UCSD-AML1 (cell line): Measurements from ENCODE around the gene HES2.
"Not testable (repeated sequence)": the region's sequence is repeated elsewhere in the genome, so short reads cannot be mapped to it uniquely, and the experiment has no call there.

ENCODE experiments used
- DNase-seq: peaks from one replicate; lab custom pipeline; 2025; ENCODE audit not compliant: unreplicated experiment; lab: John Stamatoyannopoulos, UW

Gene HES2

GRCh38 chr1:6419397-6419803 is 319 bp downstream of the HES2 start:
- DNase-seq: no peak

DNA sequence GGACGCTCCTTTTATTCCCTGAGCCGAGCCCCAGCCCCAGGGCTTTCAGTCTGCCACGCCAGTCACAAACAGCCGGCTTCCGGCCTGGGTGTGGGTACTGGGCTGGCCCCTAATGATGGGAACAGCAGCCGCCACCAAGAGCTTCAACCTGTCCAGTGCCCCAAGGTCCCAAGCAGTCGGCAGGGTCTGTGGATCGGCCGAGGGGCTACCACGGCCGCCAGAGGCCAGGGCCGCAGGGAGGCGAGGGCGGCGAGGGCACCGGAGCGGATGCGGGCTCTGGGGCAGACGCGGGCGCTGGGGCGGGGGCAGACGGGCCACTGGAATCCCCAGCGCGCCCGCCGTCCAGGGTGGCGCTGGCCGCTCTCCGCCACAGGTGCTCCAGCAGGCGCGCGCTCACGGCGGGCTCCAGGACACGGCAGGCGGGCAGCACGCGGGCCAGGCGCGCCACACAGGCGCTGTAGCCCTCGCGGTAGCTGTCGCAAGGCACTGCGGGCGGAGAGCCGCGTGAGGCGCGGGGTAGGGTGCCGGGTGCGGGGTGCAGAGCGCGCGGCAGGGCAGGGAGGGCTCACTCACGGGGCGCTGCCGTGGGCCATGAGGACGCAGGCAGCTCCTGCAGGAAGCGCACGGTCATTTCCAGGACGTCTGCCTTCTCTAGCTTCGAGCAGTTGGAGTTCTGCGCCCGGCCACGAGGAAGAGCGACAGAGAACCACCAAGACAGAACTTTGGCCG is 887 bp downstream of the HES2 start:
- no peak for DNase-seq

DNA sequence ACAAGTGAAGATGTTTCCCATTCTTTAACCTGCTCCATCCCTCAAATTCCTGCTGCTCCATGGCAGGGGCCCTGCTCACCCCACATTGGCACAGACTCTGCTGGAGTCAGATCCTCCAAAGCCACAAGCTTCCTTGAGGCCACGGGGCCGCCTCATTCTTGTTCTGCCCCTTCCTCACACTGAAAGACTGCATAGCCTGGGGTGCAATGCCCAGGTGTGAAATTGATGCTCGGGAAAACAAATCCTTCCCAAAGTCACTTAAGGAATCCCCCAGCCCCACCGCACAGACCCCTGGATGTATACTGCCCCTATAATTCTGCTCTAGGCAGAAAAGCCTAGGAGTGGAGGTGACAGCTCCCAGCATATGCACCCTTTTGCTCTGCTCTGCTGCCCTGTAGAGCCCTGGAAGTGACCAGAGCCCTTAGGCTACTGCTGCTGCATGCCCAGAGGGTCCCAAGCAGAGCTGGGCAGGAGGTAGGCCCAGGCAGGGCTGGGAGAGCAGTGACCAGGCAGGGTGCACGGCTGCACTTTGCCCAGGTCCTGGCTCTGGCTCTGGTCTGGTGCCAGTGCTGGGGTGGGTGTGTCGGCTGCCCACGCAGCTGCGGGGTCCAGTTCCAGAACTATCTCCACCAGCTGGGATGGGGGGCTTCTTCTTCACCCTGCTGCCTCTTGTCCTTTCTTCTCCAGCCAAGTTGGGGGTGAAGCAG is 1.6 kb downstream of the HES2 start:
- no peak for DNase-seq

DNA sequence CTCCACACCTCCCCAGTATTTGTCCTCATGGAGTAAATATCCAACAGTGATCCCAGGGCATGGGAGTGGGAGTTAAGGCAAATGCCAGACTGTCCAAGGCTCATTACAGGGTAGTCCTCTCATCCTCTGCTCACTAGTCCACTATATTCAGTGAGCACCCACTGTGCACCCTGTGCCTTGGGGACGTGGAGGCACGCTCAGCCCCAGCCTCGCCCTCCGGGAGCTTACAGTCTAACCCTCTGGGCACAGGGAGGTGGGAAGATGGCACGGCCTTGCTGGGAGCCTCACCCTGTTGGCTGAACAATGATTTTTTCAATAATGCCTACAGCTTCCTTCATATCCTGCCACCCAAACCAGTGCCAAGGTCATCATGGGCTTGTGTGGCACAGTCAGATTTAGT is 2.8 kb downstream of the HES2 start:
- no peak for DNase-seq

DNA sequence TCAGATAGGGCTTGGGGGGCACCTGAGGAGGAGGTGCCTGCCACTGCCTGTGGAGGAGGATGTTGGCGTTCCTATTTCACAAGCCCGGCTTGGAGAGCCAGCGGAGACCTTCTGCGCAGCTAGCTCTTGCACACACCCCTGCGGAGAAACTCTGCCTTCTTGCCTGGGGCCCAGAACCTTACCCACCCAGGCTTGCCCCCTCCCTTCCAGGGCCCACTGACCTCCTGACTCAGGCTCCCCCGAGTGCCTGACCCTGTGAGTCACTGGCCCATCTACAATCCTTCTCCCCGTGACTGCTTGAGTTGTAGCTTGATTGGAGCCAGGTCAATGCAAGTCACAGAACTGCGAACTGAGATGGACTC is 3.4 kb downstream of the HES2 start:
- DNase-seq: no peak

DNA sequence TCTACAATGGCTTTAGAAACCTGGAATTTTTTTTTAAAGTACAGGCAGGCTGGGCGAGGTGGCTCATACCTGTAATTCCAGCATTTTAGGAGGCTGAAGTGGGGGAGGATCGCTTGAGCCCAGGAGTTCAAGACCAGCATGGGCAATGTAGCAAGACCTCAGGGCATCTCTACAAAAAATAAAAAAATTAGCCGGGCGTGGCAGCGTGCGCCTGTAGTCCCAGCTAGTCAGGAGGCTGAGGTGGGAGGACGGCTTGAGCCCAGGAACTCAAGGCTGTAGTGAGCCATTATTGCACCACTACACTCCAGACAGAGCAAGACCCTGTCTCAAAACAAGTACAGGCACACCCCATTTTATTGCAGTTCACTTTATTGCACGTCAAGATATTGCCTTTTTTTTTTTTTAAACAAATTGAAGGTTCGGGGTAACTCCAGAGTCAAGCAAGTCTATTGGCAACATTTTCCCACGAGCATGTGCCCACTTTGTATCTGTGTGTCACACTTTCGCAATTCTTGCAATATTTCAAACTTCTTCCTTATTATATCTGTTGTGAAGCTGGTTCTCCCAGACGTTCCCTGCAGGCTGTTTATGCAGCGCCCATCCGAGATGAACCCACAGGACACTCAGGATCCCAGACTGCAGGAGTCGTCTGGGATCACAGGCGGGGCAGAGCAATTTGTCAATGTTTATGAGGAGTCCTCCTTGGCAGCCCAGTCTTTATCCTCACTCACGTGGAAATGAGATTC is 4.7 kb downstream of the HES2 start:
- no peak for DNase-seq

DNA sequence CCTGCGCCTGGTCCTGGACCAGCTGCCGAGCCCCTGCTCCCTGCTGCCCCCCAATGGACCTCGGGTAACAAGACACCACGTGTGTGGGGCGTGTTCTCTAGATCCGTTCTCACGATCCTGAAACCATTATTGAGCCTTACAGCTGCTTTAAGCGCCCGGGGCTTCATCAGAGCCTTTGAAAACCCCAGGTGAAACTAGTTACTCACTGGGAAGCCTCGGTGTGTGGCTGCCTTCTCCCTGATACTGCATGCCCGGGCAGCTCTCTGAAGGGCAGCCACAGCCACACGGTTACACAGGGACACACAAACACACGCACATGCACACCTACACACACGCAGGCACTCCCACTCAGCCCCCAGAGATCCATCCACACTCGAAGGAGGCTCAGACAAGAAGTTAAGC is 5.3 kb downstream of the HES2 start:
- peak; percentile 53 for DNase-seq

DNA sequence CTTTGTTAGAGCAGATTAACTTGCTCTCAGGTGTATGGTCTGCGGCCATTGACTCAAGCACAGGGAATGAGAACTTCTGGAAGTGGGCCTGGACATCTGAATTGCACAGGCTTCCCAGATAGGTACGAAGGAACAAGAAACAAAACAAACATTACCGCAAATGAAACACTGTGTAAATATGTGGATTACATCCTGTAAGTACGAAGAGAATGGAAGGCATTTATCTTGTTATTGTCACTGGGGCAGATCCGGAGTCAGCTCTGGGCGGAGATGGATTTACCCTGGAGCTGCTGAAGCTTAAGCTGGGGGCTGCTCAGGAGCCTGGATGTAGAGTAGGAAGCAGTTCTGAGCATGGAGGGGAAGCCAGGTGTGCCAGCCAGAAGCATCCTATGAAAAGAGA is 6.8 kb downstream of the HES2 start:
- DNase-seq: no peak

DNA sequence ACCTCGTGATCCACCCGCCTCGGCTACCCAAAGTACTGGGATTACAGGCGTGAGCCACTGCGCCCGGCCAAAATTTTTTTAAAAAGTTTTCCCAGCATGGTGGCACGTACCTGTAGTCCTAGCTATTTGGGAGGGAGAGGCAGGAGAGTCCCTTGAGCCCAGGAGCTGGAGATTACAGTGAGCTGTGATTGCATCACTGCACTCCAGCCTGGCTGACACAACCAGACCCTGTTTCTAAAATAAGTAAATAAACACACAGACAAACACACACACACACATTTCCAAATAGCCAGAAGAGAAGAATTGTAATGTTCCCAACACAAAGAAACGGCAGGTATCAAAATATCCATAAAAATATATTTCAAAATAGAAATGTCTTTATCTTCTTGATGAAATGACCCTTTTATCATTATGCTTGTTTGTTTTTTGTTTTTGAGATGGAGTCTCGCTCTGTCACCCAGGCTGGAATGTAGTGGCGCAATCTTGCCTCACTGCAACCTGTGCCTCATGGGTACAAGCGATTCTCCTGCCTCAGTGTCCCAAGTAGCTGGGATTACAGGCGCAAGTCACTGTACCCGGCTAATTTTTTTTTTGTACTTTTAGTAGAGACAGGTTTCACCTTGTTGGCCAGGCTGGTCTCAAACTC is 9.3 kb downstream of the HES2 start:
- DNase-seq: no peak

DNA sequence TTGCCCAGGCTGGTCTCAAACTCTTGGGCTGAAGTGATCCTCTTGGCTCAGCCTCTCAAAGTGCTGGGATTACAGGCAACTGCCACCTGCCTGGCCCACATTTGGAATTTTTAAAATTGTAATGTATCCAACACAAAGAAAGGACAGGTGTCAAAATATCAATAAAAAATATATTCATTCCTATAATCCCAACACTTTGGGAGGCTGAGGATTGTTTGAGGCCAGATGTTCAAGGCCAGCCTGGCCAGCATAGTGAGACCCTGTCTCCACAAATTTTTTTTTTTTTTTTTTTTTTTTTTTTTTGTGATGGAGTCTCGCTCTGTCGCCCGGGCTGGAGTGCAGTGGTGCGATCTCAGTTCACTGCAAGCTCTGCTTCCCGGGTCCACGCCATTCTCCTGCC is 10.0 kb downstream of the HES2 start:
- no peak for DNase-seq

DNA sequence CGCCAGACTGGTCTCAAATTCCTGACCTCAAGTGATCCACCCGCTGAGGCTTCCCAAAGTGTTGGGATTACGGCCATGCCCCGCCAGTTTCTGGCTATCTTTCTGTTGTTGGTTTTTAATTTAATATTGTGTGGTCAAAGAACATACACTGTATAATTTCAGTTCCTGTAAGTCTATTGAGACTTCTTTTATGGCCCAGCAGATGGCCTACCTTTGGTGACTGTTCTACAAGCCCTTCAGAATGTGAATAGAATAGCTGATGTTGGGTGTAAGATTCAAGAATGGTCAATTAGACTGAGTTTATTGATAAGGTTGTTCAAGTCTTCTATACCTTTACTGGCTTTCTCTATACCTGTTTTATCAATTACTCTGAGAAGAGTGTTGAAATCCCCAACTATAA is 10.7 kb downstream of the HES2 start:
- no peak for DNase-seq

GRCh38 chr1:6408023-6408422 is 11.7 kb downstream of the HES2 start:
- DNase-seq: no peak

DNA sequence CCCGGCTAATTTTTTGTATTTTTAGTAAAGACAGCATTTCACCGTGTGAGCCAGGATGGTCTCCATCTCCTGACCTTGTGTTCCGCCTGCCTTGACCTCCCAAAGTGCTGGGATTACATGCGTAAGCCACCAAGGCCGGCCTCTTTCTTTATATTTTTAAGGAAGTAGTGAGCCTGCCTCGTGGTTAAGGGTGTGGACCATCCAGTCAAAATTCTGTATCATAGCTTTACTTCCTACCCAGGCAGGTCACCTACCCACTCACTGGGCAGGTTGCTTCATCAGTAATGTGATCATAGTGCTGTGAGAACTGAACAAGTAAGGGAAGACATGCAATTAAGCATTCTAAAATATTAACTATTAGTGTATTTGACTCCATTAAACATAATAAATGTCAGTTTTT is 18.0 kb downstream of the HES2 start:
- DNase-seq: no peak

- no peak for DNase-seq
Measured at GRCh38 chr1:6399294-6399693, 20.4 kb downstream of the HES2 start.

DNA sequence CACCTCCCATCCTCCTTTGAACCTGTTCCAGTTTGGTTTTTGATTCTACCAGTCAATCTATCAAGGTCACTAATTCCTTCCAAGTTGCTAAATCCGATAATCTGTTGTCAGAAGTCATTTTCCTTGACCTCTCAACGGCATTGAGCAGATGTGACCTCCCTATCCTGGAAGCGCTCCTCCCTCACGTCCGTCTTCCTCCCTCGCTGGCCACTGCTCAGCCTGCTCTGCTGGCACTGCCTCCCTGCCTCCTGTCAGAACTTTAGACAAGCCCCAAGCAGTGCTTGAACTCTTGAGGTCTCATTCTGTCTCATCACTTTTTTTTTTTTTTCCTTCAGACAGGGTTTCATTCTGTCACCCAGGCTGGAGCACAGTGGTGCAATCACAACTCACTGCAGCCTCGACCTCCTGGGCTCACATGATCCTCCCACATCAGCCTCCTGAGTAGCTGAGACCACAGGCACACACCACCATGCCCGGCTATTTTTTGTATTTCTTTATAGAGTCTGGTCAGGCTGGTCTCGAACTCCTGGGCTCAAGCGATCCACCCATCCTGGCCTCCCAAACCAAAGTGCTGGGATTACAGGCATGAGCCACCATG is 21.8 kb downstream of the HES2 start:
- no peak for DNase-seq

- DNase-seq: no peak
Measured at GRCh38 chr1:6396998-6397397, 22.7 kb downstream of the HES2 start.

DNA sequence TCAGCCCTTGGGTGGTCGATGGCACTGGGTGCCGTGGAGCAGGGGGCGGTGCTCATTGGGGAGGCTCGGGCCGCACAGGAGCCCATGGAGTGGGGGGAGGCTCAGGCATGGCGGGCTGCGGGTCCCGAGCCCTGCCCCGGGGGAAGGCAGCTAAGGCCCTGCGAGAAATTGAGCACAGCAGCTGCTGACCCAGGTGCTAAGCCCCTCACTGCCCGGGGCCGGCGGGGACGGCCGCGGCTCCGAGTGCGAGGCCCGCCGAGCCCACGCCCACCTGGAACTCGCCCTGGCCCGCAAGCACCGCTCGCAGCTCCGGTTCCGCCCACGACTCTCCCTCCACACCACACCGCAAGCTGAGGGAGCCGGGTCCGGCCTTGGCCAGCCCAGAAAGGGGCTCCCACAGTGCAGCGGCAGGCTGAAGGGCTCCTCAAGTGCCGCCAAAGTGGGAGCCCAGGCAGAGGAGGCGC is 23.9 kb downstream of the HES2 start:
- DNase-seq: not testable (repeated sequence)

DNA sequence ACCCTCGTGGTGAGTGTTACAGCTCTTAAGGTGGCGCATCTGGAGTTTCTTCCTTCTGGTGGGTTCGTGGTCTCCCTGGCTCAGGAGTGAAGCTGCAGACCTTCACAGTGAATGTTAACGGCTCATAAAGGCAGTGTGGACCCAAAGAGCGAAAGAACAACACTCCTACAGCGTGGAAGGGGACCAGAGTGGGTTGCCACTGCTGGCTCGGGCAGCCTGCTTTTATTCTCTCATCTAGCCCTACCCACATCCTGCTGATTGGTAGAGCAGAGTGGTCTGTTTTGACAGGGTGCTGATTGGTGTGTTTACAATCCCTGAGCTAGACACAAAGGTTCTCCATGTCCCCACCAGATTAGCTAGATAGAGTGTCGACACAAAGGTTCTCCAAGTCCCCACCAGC is 24.6 kb downstream of the HES2 start:
- DNase-seq: not testable (repeated sequence)

GRCh38 chr1:6393400-6394187 is 26.1 kb downstream of the HES2 start, which contains the start of gene ACOT7:
Gene ACOT7, minus strand, starts transcription at chr1:6393767. Its CDS starts 368 bp downstream, at chr1:6393399.
- DNase-seq: peak; percentile 89

DNA sequence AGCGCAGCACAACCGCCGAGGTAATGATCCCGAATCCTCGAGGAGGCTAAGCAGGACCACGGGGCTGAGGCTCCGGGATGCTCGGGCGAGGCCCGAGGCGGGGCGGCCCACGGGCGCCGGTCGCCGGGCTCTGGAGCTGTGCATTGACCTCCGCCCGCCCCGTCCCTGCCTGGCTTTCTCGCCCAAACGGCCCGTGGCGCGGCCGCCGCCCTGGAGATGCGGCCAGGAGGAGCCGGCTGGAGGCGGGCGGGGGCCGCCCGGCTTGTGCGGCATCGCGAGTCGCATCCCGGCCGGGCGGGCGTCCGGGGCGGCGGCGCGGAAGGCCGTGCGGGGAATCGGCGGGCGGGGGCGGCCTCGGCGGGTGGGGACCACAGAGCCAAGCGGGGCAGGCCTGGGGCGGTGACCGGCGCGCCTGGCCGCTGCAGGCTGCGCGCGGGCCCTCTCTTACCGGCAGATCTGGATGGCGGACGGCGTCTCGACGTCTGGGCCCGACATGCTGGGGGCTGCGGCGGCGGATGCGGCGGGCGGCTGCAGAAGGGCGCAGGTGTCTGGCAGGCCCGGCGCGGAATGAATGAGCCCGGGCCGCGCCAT is 26.8 kb downstream of the HES2 start:
- no peak for DNase-seq
